Tibial artery (tissue), 4 donors: ENCODE data around the gene MICU1.
"Not testable (repeated sequence)": the region's sequence is repeated elsewhere in the genome, so short reads cannot be mapped to it uniquely, and the experiment has no call there.

Experiments
- DNase-seq, 2 donors: peaks; one replicate each; pipeline ENCODE4 v3.0.0-alpha.2; 2019
- H3K27ac ChIP-seq, 2 donors: fragments of 200-600 bp; sonication (generic) in 1 of 2; 1 replicate in 1 of 2; 2 replicates in 1 of 2; pipeline ENCODE4 v1.5.1; 2018 to 2019; ENCODE audit warnings: mild to moderate bottlenecking in 1 of 2
- H3K27me3 ChIP-seq, 2 donors: fragments of 200-600 bp; sonication (generic) in 1 of 2; one replicate each; pipeline versions ENCODE4 v1.5.1 to v1.6.0; 2016 to 2019
- H3K36me3 ChIP-seq, 3 donors: fragments of 200-600 bp; sonication (generic) in 2 of 3; one replicate each; pipeline ENCODE4 v1.5.1; 2016 to 2019; ENCODE audit warnings: mild to moderate bottlenecking in 2 of 3
- H3K4me1 ChIP-seq, 4 donors: fragments of 200-600 bp; sonication (generic) in 2 of 4; 1 replicate in 3 of 4; 2 replicates in 1 of 4; pipeline ENCODE4 v1.5.1; 2016 to 2019
- H3K4me3 ChIP-seq, 2 donors: fragments of 200-600 bp; sonication (generic) in 1 of 2; 1 replicate in 1 of 2; 2 replicates in 1 of 2; pipeline ENCODE4 v1.5.1; 2018 to 2019; ENCODE audit warnings: mild to moderate bottlenecking in 2 of 2
- H3K9me3 ChIP-seq, 3 donors: fragments of 200-600 bp; sonication (generic) in 1 of 3; one replicate each; pipeline ENCODE4 v1.5.1; 2016 to 2019
- intact Hi-C: fragments of 100-400 bp; cut with DNase I; formaldehyde crosslinking; loops from one replicate; pipeline ENCODE4 v1.15.0; 2023; ENCODE audit warnings: low total_unique reads
- TF ChIP-seq, protein P1 (sequence below), 2 experiments: fragments of 200-600 bp in 1 of 2; fragments of 450-650 bp in 1 of 2; IDR thresholded peaks; one replicate each; pipeline ENCODE4 v1.5.1; 2017 to 2019; ENCODE audit warnings: antibody characterized with exemption in 2 of 2, mild to moderate bottlenecking in 1 of 2, moderate library complexity in 1 of 2

Gene MICU1

DNA sequence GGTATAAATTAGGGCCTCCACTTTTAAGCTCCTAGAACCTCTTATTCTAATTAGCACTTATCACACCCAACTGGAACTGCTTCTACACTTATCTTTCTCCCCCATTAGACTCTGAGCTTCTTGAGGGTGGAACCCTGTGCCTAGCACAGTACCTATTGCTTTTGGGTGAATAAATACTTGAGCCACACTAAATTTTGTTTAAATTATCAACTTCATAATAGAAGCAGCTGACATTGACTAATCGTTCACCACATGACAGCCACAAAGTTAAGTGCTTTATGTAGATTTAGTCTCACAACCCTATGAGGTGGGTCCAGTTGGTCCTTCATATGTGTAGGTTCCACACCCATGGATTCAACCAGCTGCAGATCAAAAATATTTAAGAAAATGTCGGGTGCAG, 235.1 kb downstream of the MICU1 start:
- Histone ChIP-seq H3K36me3 (peaks cover 0 to 14% (median 0%) of the 10 kb centered on the region in 3 donors), H3K9me3 (no peaks in the 10 kb centered on the region), H3K27me3 (no peaks in the 10 kb centered on the region), H3K4me1 (no peaks in the 10 kb centered on the region), H3K27ac (no peak overlapping the region), H3K4me3 (no peak overlapping the region)
- TF ChIP-seq, protein P1, sequence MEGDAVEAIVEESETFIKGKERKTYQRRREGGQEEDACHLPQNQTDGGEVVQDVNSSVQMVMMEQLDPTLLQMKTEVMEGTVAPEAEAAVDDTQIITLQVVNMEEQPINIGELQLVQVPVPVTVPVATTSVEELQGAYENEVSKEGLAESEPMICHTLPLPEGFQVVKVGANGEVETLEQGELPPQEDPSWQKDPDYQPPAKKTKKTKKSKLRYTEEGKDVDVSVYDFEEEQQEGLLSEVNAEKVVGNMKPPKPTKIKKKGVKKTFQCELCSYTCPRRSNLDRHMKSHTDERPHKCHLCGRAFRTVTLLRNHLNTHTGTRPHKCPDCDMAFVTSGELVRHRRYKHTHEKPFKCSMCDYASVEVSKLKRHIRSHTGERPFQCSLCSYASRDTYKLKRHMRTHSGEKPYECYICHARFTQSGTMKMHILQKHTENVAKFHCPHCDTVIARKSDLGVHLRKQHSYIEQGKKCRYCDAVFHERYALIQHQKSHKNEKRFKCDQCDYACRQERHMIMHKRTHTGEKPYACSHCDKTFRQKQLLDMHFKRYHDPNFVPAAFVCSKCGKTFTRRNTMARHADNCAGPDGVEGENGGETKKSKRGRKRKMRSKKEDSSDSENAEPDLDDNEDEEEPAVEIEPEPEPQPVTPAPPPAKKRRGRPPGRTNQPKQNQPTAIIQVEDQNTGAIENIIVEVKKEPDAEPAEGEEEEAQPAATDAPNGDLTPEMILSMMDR (IDR thresholded peaks at IDR 0.05) = no peak
- intact Hi-C loops = no loop called here
- no peak for DNase-seq

DNA sequence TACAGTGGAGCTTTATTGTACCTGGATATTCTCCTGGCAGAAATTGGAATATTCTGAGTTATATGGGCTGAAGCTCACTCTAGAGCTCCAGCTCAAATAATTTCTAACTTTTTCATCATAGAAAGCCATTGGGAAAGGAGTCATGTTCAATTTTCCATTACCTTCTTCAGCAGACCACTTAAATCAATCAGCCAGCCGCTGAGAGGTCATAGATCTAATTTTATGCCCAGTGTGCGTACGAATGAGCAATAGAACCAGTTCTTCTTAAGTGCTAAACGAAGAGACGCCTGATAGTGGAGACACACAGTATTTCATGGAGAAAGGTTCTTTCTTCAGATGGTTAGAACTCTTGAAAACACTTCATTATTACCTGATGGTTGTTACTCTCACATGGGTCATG, 236.2 kb downstream of the MICU1 start:
- DNase-seq = no peak
- Histone ChIP-seq H3K4me1 (no peaks in the 10 kb centered on the region), H3K36me3 (peaks cover 0 to 8% (median 0%) of the 10 kb centered on the region in 3 donors), H3K27ac (no peak overlapping the region), H3K9me3 (no peaks in the 10 kb centered on the region), H3K27me3 (no peaks in the 10 kb centered on the region), H3K4me3 (no peak overlapping the region)
- intact Hi-C loops = no loop called here
- TF ChIP-seq, protein P1 (IDR thresholded peaks at IDR 0.05) = no peak

DNA sequence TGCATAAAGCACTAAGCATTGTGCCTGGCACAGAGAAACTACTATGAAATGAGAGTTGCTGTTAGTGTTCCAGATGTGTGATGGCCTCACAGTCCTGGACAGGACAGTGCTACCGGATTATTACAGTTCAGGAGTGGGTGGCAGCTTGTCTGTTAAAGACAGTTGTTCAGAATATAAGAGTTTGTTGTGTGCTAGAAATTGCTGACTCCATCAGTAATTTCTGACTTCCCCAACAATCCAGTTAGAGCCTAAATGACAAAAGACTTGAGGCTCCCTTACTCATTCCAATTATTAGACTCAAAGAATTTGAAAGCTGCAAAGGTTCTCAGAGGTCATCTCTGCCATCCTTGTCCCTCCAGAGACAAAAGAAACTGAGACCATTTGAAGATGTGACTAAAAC, 236.9 kb downstream of the MICU1 start:
- no peaks in the 10 kb centered on the region for H3K27me3 ChIP-seq
- H3K4me1 ChIP-seq = no peaks in the 10 kb centered on the region
- no peak for DNase-seq
- TF ChIP-seq, protein P1 (IDR thresholded peaks at IDR 0.05) = no peak
- intact Hi-C loops = no loop called here
- H3K36me3 ChIP-seq = peaks cover 0 to 8% (median 0%) of the 10 kb centered on the region in 3 donors
- no peak overlapping the region for H3K27ac ChIP-seq
- no peaks in the 10 kb centered on the region for H3K9me3 ChIP-seq
- H3K4me3 ChIP-seq = no peak overlapping the region

DNA sequence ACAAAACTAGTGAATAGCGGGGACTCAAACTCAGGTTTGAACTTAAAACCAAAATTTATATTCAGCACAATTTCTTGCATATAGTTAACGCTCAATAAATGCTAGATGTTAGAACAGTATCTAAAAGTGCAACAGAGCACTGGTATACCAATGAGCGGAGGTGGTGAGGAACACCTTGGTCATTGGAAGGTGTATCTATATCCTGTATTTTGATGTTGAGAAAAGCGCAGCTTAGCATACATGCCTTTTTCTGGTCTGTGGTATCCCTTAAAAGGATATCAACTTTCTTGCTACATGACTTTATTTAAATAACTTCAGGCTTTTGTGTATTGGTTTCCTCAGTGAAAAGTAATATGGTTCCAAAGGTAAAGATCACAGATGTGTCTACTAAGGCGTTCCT, 237.8 kb downstream of the MICU1 start:
- Histone ChIP-seq H3K36me3 (peaks cover 0 to 8% (median 0%) of the 10 kb centered on the region in 3 donors), H3K27me3 (no peaks in the 10 kb centered on the region), H3K9me3 (no peaks in the 10 kb centered on the region), H3K4me3 (no peak overlapping the region), H3K4me1 (no peaks in the 10 kb centered on the region), H3K27ac (no peak overlapping the region)
- intact Hi-C loops = no loop called here
- DNase-seq = no peak
- TF ChIP-seq, protein P1 (IDR thresholded peaks at IDR 0.05) = no peak

DNA sequence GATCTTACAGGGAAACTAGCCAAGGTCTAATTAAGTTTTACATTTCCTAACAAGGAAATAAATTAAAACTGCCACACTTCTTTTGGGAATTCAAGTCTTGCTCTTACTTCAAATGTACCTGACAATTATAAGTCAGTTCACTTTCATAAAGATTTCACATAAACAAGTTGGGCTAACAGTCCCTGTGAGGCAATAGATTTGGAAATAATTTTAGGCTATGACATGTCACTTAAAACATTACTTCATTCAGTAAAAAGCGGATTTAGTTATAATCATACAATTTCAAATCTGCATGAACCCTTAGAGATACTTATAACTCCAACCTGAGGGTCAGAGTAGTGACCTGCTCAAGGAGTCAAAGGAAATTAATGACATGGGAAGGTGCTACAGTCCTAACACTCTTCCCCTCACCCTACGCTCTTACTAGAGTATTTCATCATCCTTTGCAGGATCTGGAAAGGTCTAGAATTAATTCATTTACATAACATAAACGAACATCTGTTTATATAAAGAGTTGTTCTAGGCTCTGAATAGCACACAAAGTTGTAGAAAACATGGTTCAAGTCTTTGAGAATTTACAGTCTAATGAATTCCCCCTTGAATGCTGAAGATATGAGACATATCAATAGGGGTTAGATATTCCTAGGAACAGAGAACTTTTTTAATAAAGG, 238.8 kb downstream of the MICU1 start:
- intact Hi-C loops = no loop called here
- no peaks in the 10 kb centered on the region for H3K27me3 ChIP-seq
- H3K9me3 ChIP-seq = no peaks in the 10 kb centered on the region
- H3K36me3 ChIP-seq = peaks cover 0 to 2% (median 0%) of the 10 kb centered on the region in 3 donors
- no peak overlapping the region for H3K4me3 ChIP-seq
- no peaks in the 10 kb centered on the region for H3K4me1 ChIP-seq
- no peak for DNase-seq
- no peak overlapping the region for H3K27ac ChIP-seq
- TF ChIP-seq, protein P1 (IDR thresholded peaks at IDR 0.05) = no peak

DNA sequence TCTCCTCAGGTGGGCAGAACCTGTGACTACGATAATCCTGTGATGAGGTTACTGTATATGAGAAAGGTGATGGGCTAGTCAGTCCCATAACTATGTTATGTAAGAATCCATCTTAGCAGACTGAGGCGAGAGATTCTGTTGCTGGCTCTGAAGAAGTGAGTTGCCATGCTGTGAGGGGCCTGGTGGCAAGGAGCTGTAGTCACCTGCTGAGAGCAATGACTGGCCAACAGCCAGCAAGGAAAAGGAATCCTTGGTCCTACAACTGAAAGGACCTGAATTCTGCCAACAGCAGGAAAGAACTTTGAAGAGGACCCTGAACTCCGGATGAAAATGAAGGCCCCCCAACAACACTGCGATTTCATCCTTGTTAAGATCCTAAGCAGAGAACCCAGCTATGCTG, 240.2 kb downstream of the MICU1 start:
- TF ChIP-seq, protein P1 (IDR thresholded peaks at IDR 0.05) = no peak

DNA sequence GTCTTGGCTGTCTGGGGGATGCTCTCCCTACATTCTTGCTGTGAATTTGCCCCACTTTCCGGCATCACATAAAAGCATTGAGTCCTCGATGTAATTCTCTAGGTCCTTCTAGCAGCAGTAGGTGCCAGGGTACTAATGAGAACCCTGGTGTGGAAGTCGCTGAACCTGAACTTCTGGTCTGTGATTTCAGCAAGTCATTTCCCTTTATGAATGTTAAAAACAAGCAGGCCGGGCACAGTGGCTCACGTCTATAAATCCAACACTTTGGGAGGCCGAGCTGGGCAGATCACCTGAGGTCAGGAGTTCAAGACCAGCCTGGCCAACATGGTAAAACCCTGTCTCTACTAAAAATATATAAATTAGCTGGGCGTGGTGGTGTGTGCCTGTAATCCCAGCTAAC, 240.9 kb downstream of the MICU1 start:
- H3K27ac ChIP-seq, H3K9me3 ChIP-seq, H3K27me3 ChIP-seq, H3K4me3 ChIP-seq, H3K36me3 ChIP-seq, DNase-seq, H3K4me1 ChIP-seq, intact Hi-C loops: not testable (repeated sequence)

More for the DNA sequence above, 240.2 kb downstream of the MICU1 start:
- Histone ChIP-seq H3K4me1 (no peaks in the 10 kb centered on the region), H3K27ac (no peak overlapping the region), H3K4me3 (no peak overlapping the region), H3K27me3 (no peaks in the 10 kb centered on the region), H3K36me3 (no peaks in the 10 kb centered on the region), H3K9me3 (no peaks in the 10 kb centered on the region)
- DNase-seq = no peak
- intact Hi-C loops = no loop called here
